Naive thymus-derived CD4-positive, alpha-beta T cell (primary cell): ENCODE measurements around the gene DHRS3. TPM values are rescaled to one million over a fixed set of nuclear protein-coding genes. Genes with fewer than 3 reads are reported as not detected.
A peak's percentile ranks its signal among the peaks of the same experiment; 100 is the strongest.

Source experiments
- ATAC-seq: fragments of 150-1000 bp; cut with Tn5 transposase; 2 replicates; pipeline ENCODE4 v1.10.0; 2021; ENCODE audit warnings: mild to moderate bottlenecking, moderate library complexity
- CTCF ChIA-PET: fragments of 350-600 bp; sonication (Branson Sonifier 250); formaldehyde crosslinking; loops from one replicate; lab custom pipeline; 2021; ENCODE audit warnings: antibody characterized with exemption; lab: Charles Lee
- POLR2A ChIA-PET: fragments of 350-600 bp; sonication (Branson Sonifier 250); formaldehyde crosslinking; loops from one replicate; lab custom pipeline; 2021; ENCODE audit warnings: antibody characterized with exemption, inconsistent platforms; lab: Charles Lee
- DNase-seq, 9 donors: peaks; one replicate each; pipeline versions ENCODE4 v3.0.0 to v3.0.0-alpha.2; 2020 to 2022; ENCODE audit warnings: mixed read lengths in 1 of 9
- H3K27ac ChIP-seq: one replicate; pipeline ENCODE4 v1.7.0; 2013; ENCODE audit warnings: mild to moderate bottlenecking, low read depth, low read length, moderate library complexity
- H3K27me3 ChIP-seq, 2 donors: one replicate each; pipeline ENCODE4 v1.7.0; 2013; ENCODE audit warnings: low read length in 2 of 2, mild to moderate bottlenecking in 2 of 2, moderate library complexity in 2 of 2; ENCODE audit not compliant: control insufficient read depth in 2 of 2, insufficient read depth in 2 of 2
- H3K36me3 ChIP-seq, 3 experiments: 1 replicate in 2 of 3; 2 replicates in 1 of 3; pipeline ENCODE4 v1.7.0; 2013; ENCODE audit warnings: low read length in 3 of 3, mild to moderate bottlenecking in 3 of 3, moderate library complexity in 1 of 3; ENCODE audit not compliant: insufficient read depth in 3 of 3, control insufficient read depth in 2 of 3
- H3K4me1 ChIP-seq, 2 donors: one replicate each; pipeline ENCODE4 v1.7.0; 2013; ENCODE audit warnings: low read length in 2 of 2, mild to moderate bottlenecking in 2 of 2, moderate library complexity in 1 of 2; ENCODE audit not compliant: control insufficient read depth in 2 of 2, insufficient read depth in 2 of 2
- H3K4me3 ChIP-seq: 2 replicates; pipeline ENCODE4 v1.7.0; 2013; ENCODE audit warnings: mild to moderate bottlenecking, low read length
- H3K9me3 ChIP-seq, 3 experiments: 1 replicate in 2 of 3; 2 replicates in 1 of 3; pipeline ENCODE4 v1.7.0; 2013; ENCODE audit warnings: low read length in 3 of 3; ENCODE audit not compliant: control insufficient read depth in 2 of 3
- H3K27ac Mint-ChIP-seq, 9 donors: one replicate each; pipeline ENCODE4 v1.8.0; 2020 to 2022; ENCODE audit warnings: mixed read lengths in 9 of 9, mild to moderate bottlenecking in 8 of 9, moderate library complexity in 5 of 9, inconsistent platforms in 2 of 9
- H3K27me3 Mint-ChIP-seq, 5 donors: one replicate each; pipeline ENCODE4 v1.8.0; 2021 to 2022; ENCODE audit warnings: mixed read lengths in 5 of 5, mild to moderate bottlenecking in 1 of 5
- H3K36me3 Mint-ChIP-seq, 5 donors: one replicate each; pipeline ENCODE4 v1.8.0; 2020 to 2022; ENCODE audit warnings: mixed read lengths in 5 of 5, mild to moderate bottlenecking in 3 of 5, inconsistent platforms in 1 of 5
- H3K4me1 Mint-ChIP-seq, 7 donors: one replicate each; pipeline ENCODE4 v1.8.0; 2020 to 2022; ENCODE audit warnings: mixed read lengths in 7 of 7, mild to moderate bottlenecking in 3 of 7, inconsistent platforms in 1 of 7
- H3K4me3 Mint-ChIP-seq, 10 donors: one replicate each; pipeline ENCODE4 v1.8.0; 2020 to 2022; ENCODE audit warnings: mild to moderate bottlenecking in 10 of 10, mixed read lengths in 10 of 10, moderate library complexity in 6 of 10, inconsistent platforms in 2 of 10
- H3K9me3 Mint-ChIP-seq, 11 donors: one replicate each; pipeline ENCODE4 v1.8.0; 2020 to 2022; ENCODE audit warnings: mixed read lengths in 11 of 11, mild to moderate bottlenecking in 4 of 11, inconsistent platforms in 1 of 11, moderate library complexity in 1 of 11
- intact Hi-C, 2 donors: fragments of 100-400 bp; cut with micrococcal nuclease; formaldehyde crosslinking; loops; one replicate each; pipeline ENCODE4 v1.15.1; 2023
- polyA plus RNA-seq, 2 donors: library from polyadenylated mRNA; unstranded; fragments of 300-500 nt; fragmentation: Illumina TruSeq; gene quantifications; one replicate each; pipeline ENCODE4 v1.2.3, GENCODE V29; 2021
- total RNA-seq, 6 experiments: library from RNA in 5 of 6; stranded (reverse) in 5 of 6; gene quantifications; 1 replicate in 5 of 6; 2 replicates in 1 of 6; pipeline ENCODE4 v1.2.3 and lab custom pipeline; 2021 to 2026

The DHRS3 gene
- total and polyA plus RNA-seq, 7 experiments from 2014 or later, result 39.9 to 115 (median 68.9) TPM

- H3K4me3 ChIP-seq, result no peak overlapping the region
- H3K36me3 ChIP-seq, result peaks cover 0 to 14% (median 0%) of the 10 kb centered on the region in 3 experiments
- no peak overlapping the region for H3K27ac ChIP-seq
- no peaks in the 10 kb centered on the region for H3K27me3 ChIP-seq
- H3K4me1 Mint-ChIP-seq, result peaks cover 43 to 90% (median 84%) of the 10 kb centered on the region in 7 donors
- H3K9me3 ChIP-seq, result no peaks in the 10 kb centered on the region
- H3K36me3 Mint-ChIP-seq, result peaks cover 14 to 58% (median 29%) of the 10 kb centered on the region in 5 donors
- H3K27ac Mint-ChIP-seq, result peak overlapping the region in 8 of 9 donors; percentile 28 to 87 (median 84)
- ChIA-PET CTCF (interaction anchor here (0.6 kb wide), 1 partner anchor 373 kb away, joined by 3 read pairs; no protein-coding TSS in a partner anchor), POLR2A (interaction anchor here (12.3 kb wide), 1 partner anchor 10 kb away, joined by 204 read pairs; the partner anchor contains the start of gene DHRS3)
- intact Hi-C loops, result no loop called here
- H3K9me3 Mint-ChIP-seq, result peaks cover 0 to 10% (median 2%) of the 10 kb centered on the region in 11 donors
- peaks cover 24 to 47% of the 10 kb centered on the region in 2 donors for H3K4me1 ChIP-seq
- peaks cover 0 to 3% (median 0%) of the 10 kb centered on the region in 5 donors for H3K27me3 Mint-ChIP-seq
- ATAC-seq (no peak), DNase-seq (no peak)
- H3K4me3 Mint-ChIP-seq, result no peak overlapping the region
These were observed 10.7 kb downstream of the DHRS3 start for GRCh38 chr1:12607263-12607662.

- Mint-ChIP-seq H3K9me3 (peaks cover 0 to 10% (median 2%) of the 10 kb centered on the region in 11 donors), H3K27ac (peak overlapping the region; percentile 78 to 97 (median 88)), H3K27me3 (no peaks in the 10 kb centered on the region), H3K36me3 (peaks cover 8 to 46% (median 29%) of the 10 kb centered on the region in 5 donors), H3K4me1 (peaks cover 30 to 94% (median 82%) of the 10 kb centered on the region in 7 donors), H3K4me3 (peak overlapping the region in 5 of 10 donors; percentile 1 to 75 (median 70))
- Histone ChIP-seq H3K27me3 (no peaks in the 10 kb centered on the region), H3K4me1 (peaks cover 27 to 55% of the 10 kb centered on the region in 2 donors), H3K4me3 (no peak overlapping the region), H3K36me3 (peaks cover 0 to 14% (median 0%) of the 10 kb centered on the region in 3 experiments), H3K9me3 (no peaks in the 10 kb centered on the region), H3K27ac (no peak overlapping the region)
- ChIA-PET CTCF (interaction anchor here (1.4 to 8.2 kb wide), 3 partner anchors 13 to 291 kb away, joined by 3 to 110 read pairs (median 4); partner anchors contain the start of gene DHRS3), POLR2A (interaction anchor here (0.6 to 12.3 kb wide), 9 partner anchors 12 to 697 kb away, joined by 3 to 204 read pairs (median 5); partner anchors contain the start of gene DHRS3)
- DNase-seq (no peak), ATAC-seq (no peak)
- intact Hi-C loops, result loop anchor here in 1 of 2 donors (1.0 to 5.0 kb wide), 3 partner anchors 12 to 198 kb away; no protein-coding TSS in a partner anchor
These were observed 13.0 kb downstream of the DHRS3 start for GRCh38 chr1:12604986-12605385.

DNA sequence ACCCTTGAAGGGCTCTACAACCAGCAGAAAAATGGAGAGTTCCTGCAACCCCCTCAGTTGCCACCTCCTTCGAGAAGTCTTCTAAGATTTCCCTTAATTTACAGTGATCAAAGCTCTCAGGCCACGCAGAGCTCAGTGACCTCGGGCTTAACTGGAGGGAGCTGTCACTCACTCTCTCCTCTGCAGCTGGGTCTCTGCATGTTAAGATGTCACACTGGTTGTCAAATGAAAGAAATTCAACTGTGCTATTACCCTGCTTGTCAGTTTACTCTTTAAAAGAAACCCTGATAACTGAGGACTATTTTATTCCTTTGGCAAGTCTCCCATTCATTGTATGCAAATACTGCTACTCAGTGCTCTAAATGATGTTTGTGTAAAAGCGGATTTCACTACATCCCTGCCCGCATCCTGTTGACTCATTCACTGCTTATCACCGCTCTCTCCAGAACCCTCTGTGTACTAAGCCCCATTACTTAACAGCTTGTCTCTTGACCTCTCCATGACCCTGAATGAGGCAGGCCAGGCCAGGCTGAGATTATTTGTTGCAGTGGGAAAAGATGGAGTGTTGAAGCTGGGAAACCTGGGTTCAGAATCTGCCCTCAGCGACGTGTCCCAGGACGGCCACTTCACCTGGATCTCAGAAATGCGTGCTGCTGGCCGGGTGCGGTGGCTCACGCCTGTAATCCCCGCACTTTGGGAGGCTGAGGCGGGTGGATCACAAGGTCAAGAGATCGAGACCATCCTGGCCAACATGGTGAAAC, 13.7 kb downstream of the DHRS3 start:
- H3K36me3 Mint-ChIP-seq, result peaks cover 8 to 43% (median 26%) of the 10 kb centered on the region in 5 donors
- Histone ChIP-seq H3K4me1 (peaks cover 27 to 50% of the 10 kb centered on the region in 2 donors), H3K36me3 (peaks cover 0 to 13% (median 0%) of the 10 kb centered on the region in 3 experiments), H3K27me3 (no peaks in the 10 kb centered on the region), H3K27ac (peak overlapping the region; percentile 41), H3K4me3 (no peak overlapping the region), H3K9me3 (no peaks in the 10 kb centered on the region)
- H3K27me3 Mint-ChIP-seq, result peaks cover 0 to 2% (median 0%) of the 10 kb centered on the region in 5 donors
- peaks cover 23 to 94% (median 82%) of the 10 kb centered on the region in 7 donors for H3K4me1 Mint-ChIP-seq
- peak overlapping the region; percentile 25 to 75 (median 68) for H3K4me3 Mint-ChIP-seq
- intact Hi-C loops, result loop anchor here in 1 of 2 donors (1.0 to 5.0 kb wide), 3 partner anchors 13 to 197 kb away; no protein-coding TSS in a partner anchor
- DNase-seq, result peak in 8 of 9 donors; percentile 36 to 78 (median 68)
- CTCF ChIA-PET, result interaction anchor here (1.0 to 8.2 kb wide), 4 partner anchors 8 to 291 kb away, joined by 3 to 110 read pairs (median 4); partner anchors contain the start of gene DHRS3
- peak overlapping the region; percentile 78 to 97 (median 88) for H3K27ac Mint-ChIP-seq
- peaks cover 0 to 10% (median 2%) of the 10 kb centered on the region in 11 donors for H3K9me3 Mint-ChIP-seq
- ATAC-seq, result peak; percentile 90
- POLR2A ChIA-PET, result interaction anchor here (0.6 to 12.3 kb wide), 12 partner anchors 10 to 696 kb away, joined by 3 to 204 read pairs (median 4); partner anchors contain the start of gene DHRS3

GRCh38 chr1:12603224-12603623, 14.8 kb downstream of the DHRS3 start:
- ChIA-PET POLR2A (interaction anchor here (0.8 to 12.3 kb wide), 6 partner anchors 8 to 695 kb away, joined by 3 to 204 read pairs (median 6); partner anchors contain the start of gene DHRS3), CTCF (interaction anchor here (0.6 to 8.2 kb wide), 2 partner anchors 15 to 280 kb away, joined by 3 to 110 read pairs; partner anchors contain the start of gene DHRS3)
- peaks cover 27 to 49% of the 10 kb centered on the region in 2 donors for H3K4me1 ChIP-seq
- Mint-ChIP-seq H3K4me3 (peak overlapping the region in 3 of 10 donors; percentile 23 to 45 (median 42)), H3K4me1 (peaks cover 19 to 93% (median 82%) of the 10 kb centered on the region in 7 donors), H3K27me3 (peaks cover 0 to 2% (median 0%) of the 10 kb centered on the region in 5 donors), H3K27ac (peak overlapping the region in 8 of 9 donors; percentile 13 to 95 (median 88)), H3K36me3 (peaks cover 8 to 32% (median 26%) of the 10 kb centered on the region in 5 donors), H3K9me3 (peaks cover 0 to 10% (median 2%) of the 10 kb centered on the region in 11 donors)
- H3K36me3 ChIP-seq, result peaks cover 0 to 4% (median 0%) of the 10 kb centered on the region in 3 experiments
- ATAC-seq, result no peak
- no peak overlapping the region for H3K4me3 ChIP-seq
- no peaks in the 10 kb centered on the region for H3K9me3 ChIP-seq
- no peaks in the 10 kb centered on the region for H3K27me3 ChIP-seq
- no peak overlapping the region for H3K27ac ChIP-seq
- DNase-seq, result no peak
- intact Hi-C loops, result loop anchor here in 1 of 2 donors (5.0 kb wide), 1 partner anchor 196 kb away; no protein-coding TSS in a partner anchor

GRCh38 chr1:12602659-12603024, 15.4 kb downstream of the DHRS3 start:
- peaks cover 0 to 8% (median 0%) of the 10 kb centered on the region in 11 donors for H3K9me3 Mint-ChIP-seq
- Histone ChIP-seq H3K27me3 (no peaks in the 10 kb centered on the region), H3K9me3 (no peaks in the 10 kb centered on the region), H3K27ac (no peak overlapping the region), H3K4me3 (no peak overlapping the region), H3K4me1 (peaks cover 27 to 55% of the 10 kb centered on the region in 2 donors), H3K36me3 (no peaks in the 10 kb centered on the region)
- peaks cover 4 to 26% (median 20%) of the 10 kb centered on the region in 5 donors for H3K36me3 Mint-ChIP-seq
- DNase-seq (no peak), ATAC-seq (no peak)
- H3K4me1 Mint-ChIP-seq, result peaks cover 22 to 94% (median 82%) of the 10 kb centered on the region in 7 donors
- peak overlapping the region in 5 of 9 donors; percentile 28 to 95 (median 88) for H3K27ac Mint-ChIP-seq
- peaks cover 0 to 2% (median 0%) of the 10 kb centered on the region in 5 donors for H3K27me3 Mint-ChIP-seq
- intact Hi-C loops, result loop anchor here in 1 of 2 donors (5.0 kb wide), 1 partner anchor 195 kb away; no protein-coding TSS in a partner anchor
- peak overlapping the region in 1 of 10 donors; percentile 42 for H3K4me3 Mint-ChIP-seq
- ChIA-PET POLR2A (interaction anchor here (1.0 to 12.3 kb wide), 3 partner anchors 9 to 19 kb away, joined by 3 to 204 read pairs (median 5); partner anchors contain the start of gene DHRS3), CTCF (interaction anchor here (0.6 to 8.2 kb wide), 2 partner anchors 15 to 280 kb away, joined by 3 to 110 read pairs; partner anchors contain the start of gene DHRS3)
